NCI-H2227 (cell line): ENCODE data around the gene PCNX1.
A peak's percentile ranks its signal among the peaks of the same experiment; 100 is the strongest.
"Not testable (repeated sequence)": the region's sequence is repeated elsewhere in the genome, so short reads cannot be mapped to it uniquely, and the experiment has no call there.

Source experiments
- DNase-seq: peaks from one replicate; lab custom pipeline; 2025; ENCODE audit not compliant: unreplicated experiment; lab: John Stamatoyannopoulos, UW

PCNX1 gene

DNA sequence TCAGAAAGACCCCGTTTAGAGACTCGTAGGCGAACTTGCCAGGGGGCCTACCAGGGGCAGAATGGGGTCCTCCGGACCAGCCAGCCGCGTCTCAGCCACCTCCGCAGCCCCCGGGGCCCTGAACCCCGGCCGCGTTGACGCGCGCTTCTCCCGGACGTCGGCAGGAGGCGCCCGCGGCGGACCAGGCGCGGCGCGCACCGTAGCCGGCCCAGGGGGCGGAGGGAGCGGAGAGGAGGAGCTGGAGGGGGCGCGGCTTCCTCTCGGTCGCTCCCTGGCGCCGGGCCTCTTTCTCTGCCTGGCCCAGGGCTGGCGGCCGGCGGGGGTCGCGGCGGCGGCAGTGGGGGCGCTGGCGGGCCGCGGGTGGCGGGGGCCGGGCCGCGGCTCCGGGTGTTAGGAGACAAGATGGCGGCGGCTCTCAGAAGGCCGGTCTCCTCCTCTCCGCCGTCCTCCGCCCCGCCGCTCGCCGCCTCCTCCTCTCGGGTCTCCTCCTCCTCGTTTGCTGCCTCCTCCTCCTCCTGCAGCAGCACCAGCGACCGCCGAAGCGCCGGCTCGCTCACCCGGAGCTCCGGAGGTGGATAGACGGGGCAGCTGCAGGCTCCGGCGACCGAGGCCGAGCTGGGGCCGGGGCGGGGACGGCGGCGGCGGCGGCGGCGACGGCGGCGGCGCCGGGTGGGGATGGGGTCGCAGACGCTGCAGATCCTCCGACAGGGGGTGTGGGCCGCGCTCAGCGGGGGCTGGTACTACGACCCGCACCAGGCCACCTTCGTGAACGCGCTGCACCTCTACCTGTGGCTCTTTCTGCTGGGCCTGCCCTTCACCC lies at the start of gene PCNX1:
PCNX1 (plus strand) TSS at position 284 of the 820 bp plus-strand sequence; CDS start at position 676, 392 bp downstream.
- peak; percentile 91 for DNase-seq

DNA sequence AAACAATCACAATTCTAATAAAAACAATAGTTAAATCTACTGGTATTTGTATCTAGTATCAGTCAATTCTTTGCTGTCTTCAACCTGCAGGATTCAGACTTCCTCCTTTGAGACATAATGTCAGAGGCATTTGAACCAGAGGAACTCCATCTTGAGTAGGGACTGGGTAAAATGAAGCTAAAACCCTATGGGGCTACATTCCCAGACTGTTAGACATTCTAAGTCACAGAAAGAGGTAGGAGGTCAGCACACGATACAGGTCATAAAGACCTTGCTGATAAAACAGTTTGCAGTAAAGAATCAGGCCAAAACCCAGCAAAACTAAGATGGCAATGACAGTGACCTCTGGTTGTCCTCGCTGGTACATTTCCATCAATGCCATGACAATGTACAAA lies 49.8 kb upstream of the PCNX1 start:
- no peak for DNase-seq

DNA sequence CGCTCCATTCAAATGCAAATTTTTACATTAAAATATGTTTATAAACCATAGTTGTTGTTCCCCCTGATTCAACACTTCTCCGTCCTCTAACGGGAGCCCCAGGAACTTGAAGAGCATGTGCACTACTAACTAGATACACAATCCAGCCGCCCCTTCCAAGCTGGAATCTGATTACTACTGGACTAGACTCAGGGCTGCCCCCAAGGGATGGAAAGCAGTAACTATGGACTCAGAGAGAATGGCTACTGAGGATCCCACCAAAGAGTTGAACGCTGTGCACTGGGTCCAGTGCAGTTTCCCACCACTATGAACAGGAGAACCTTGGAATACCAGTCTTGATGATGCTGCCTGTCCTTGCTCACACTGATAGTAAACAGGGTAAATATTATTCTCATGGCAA lies 48.6 kb upstream of the PCNX1 start:
- DNase-seq: no peak

- DNase-seq: not testable (repeated sequence)
Measured at GRCh38 chr14:70866992-70867391, 40.3 kb upstream of the PCNX1 start.

GRCh38 chr14:70871001-70871400 lies 36.3 kb upstream of the PCNX1 start:
- no peak for DNase-seq

DNA sequence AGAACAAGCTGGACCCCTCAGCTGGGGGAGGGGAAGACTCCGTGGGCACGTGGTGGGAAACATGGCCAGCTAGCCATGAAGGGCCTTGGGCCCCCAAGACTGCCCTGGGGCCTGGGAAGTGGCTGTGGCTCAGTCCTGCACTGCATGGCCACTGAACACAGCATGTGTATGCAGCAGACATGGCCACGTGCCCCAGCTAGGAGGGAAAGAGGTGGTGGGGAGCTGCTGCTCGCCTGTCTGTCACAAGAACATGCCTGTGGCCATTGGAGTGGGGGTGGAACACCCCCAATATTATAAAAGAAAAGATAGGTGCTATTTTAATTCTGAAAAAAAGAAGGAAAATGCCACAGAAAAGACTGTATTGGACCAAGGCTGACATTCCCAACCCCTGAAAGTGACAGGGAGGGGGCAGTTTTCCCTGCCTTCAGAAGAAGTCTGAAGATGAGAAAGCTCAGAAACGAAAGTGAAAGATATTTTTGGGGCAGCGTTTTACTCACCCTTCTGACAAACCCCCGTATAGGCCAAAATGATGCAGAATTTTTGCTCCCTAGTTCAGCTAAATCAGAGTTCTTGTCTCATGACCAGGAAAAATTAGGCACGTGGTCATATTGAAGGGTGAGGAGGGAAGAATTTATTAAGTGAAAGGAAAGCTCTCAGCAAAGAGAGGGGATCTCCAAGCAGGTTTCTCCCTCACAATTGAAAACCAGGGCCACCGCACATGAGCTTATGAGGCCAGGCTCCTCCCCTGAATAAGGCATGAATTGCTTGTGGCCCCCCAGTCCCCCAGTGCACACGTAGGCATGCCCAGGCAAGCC lies 35.2 kb upstream of the PCNX1 start:
- DNase-seq: no peak

DNA sequence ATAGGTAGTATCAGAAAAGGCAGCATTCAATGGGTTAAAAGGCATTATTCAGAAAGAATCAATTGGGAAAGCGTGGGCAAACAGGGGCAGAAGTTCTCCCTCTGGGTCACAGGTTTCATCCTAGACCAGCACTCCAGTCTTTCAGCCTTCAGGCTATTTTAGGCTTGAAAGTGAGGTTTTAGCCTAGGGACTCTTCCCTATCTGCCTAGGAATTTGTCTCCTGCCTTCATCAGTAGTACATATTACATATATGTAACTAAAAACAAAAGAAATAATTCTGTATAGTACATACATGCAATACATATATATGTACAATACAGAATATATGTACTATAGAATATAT lies 34.6 kb upstream of the PCNX1 start:
- DNase-seq: no peak

DNA sequence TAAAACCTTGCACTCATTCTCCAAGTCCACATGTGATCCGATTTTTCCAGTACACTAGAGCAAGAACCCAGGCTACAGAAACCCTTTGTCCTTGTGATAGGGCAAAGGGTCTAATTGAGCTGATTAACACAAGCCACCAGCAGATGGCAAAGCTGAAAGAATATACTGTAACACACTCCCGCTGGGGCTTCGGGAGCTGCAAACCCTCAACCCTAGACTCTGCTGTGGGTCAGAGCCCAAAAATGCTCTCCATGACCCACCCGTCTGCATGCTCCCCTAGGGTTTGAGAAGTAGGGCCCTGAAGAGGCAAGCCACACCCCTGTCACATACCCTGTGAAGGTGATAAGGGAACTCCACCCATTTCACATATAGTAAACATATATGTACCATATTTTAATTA lies 33.6 kb upstream of the PCNX1 start:
- no peak for DNase-seq

DNA sequence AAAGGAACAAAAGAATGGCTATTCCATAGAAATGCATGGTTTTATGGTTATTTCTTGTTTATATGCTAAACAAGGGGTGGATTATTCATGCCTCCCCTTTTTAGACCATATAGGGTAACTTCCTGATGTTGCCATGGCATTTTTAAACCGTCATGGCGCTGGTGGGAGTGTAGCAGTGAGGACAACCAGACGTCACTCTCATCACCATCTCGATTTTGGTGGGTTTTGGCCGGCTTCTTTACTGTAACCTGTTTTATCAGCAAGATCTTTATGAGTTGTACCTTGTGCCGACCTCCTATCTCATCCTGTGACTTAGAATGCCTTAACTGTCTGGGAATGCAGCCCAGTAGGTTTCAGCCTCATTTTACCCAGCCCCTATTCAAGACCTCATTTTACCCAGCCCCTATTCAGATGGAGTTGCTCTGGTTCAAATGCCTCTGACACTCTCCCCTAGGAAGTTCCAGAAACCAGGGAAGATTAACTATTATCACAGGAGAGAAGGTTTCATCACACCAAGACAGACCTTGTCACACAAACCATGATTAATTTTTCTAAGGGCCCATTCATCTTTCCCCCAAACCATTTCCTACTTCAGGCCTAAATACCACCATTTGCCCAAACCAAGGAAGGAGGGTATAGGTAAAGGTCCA lies 31.3 kb upstream of the PCNX1 start:
- not testable (repeated sequence) for DNase-seq

GRCh38 chr14:70879448-70879847 lies 27.8 kb upstream of the PCNX1 start:
- no peak for DNase-seq

DNA sequence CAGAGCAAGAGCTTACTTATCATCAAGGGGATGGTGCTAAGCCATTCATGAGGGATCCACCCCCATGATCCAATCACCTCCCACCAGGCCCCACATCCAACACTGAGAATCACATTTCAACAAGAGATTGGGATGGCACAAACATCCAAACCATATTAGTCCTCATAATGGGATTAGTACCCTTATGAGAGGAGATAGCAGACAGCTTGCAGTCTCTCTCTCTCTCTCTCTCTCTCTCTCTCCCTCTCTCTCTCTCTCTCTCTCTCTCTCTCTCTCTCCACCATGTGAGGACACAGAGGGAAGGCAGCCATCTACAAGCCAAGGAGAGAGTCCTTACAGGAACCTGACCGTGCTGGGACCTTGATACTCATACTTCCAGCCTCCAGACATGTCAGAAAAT lies 26.4 kb upstream of the PCNX1 start:
- DNase-seq: not testable (repeated sequence)

- DNase-seq: no peak
Measured at GRCh38 chr14:70881549-70882177, 25.6 kb upstream of the PCNX1 start.

DNA sequence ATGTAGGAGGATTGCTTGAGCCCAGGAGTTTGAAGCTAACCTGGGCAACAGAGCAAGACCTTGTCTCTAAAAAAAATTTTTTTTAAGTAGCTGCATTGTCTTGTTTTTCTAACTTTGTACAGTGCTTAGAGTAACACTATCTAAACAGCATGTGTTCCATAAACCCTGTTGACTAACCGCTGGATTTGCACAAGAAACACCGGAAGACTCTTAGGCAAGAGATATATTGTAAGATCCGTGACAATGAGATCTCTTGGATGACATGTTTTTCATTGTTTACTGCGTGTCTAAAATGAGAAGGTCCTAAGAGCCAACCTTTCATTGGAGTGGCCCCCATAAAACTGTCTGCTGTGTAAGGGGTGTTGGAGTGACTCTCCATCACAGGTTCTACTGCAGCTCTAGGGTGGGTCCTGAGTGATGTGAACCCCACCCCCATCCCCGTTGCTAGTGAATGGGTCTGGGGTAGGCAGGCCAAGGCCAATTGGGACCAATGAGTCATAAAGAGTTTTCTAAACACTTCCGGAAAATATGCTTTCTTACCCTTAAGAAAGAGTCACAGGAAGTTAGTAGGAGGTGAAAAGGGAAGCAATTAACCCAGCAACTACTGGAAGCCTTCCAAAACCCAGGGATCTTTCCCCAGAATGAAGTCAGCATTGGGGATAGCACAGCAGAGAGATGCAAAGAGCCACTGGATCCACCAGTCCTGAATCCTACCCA lies 24.3 kb upstream of the PCNX1 start:
- no peak for DNase-seq

- no peak for DNase-seq
Measured at GRCh38 chr14:70884595-70885342, 22.5 kb upstream of the PCNX1 start.

GRCh38 chr14:70885343-70886022 lies 21.8 kb upstream of the PCNX1 start:
- no peak for DNase-seq

GRCh38 chr14:70886421-70887206 lies 20.6 kb upstream of the PCNX1 start:
- DNase-seq: no peak

DNA sequence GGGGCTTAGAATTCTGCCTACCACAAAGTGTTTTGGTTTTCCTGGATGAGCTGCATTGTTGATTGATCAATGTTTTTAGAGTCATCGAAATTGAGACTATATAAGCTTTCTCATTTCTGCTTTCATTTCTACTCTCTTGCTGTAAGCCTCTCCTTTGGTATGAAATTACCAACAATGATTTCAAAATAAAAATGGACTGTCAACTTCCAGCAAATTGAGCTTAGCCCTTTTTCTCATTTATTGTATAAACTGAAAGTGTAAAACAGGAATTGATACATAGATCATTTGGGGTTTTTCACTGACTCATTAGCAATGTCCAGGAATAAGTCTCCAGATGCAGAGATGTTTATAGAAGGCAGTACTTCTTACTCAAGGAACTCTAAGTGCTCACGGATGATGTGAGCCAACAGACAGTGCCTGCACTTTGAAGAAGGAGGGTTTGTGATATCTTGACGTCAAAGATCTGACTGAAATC lies 20.0 kb upstream of the PCNX1 start:
- no peak for DNase-seq

GRCh38 chr14:70887737-70888499 lies 19.3 kb upstream of the PCNX1 start:
- no peak for DNase-seq
